Cardiac fibroblast (primary cell): Measurements from ENCODE around the gene TTBK1.

Experiments used
- DNase-seq, 2 donors: peaks; one replicate each; pipeline versions ENCODE4 v3.0.0 to v3.0.0-alpha.2; 2010; ENCODE audit warnings: low read depth in 2 of 2
- H3K4me3 ChIP-seq, 2 donors: replicated peaks in 1 of 2; 1 replicate in 1 of 2; 2 replicates in 1 of 2; pipeline ENCODE4 v1.5.1; 2011; ENCODE audit warnings: low read depth in 2 of 2, low read length in 2 of 2, mild to moderate bottlenecking in 2 of 2, moderate library complexity in 1 of 2
- TF ChIP-seq, protein P1 (sequence below): IDR thresholded peaks from one replicate; pipeline ENCODE4 v1.5.1; 2011; ENCODE audit warnings: low read depth, mild to moderate bottlenecking, low read length, inconsistent platforms

TTBK1 gene

DNA sequence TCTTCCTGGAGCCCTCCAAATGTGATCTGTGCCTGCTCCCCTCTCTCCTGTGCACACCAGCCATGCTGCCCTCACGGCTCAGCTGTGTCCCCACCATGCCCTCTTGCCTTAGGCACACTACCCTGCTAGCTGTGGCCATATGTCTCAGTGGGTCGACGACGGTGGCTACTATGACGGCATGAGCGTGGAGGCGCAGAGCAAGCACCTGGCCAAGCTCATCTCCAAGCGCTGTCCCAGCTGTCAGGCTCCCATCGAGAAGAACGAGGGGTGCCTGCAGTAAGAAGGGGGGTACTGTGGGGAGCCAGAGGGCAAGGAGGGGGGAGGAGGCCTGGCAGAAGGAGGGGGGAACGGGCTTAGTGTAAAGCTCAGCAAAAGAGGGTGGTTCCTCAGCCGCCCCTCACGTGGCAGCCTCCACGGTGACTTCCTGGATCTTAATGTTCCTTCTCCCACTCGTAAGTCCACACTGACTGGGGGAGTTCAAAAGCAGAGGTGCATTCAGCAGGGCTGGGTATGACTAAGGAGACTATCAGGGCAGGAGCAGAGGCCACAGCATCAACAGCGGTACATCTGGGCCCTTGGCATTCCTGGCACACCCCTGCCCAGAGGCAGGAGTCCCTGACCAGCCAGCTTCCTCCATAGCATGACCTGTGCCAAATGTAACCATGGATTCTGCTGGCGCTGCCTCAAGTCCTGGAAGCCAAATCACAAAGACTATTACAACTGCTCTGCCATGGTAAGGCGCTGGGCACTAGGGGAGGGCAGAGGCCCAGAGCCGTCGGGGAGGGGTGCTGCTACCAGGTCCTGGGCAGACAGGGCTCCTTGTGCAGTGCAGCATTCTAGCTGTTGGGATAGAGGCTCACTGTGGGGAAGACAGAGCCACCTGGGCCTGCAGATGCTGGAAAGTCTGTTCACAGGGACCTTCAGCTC is 22.0 kb upstream of the TTBK1 start:
- TF ChIP-seq, protein P1, sequence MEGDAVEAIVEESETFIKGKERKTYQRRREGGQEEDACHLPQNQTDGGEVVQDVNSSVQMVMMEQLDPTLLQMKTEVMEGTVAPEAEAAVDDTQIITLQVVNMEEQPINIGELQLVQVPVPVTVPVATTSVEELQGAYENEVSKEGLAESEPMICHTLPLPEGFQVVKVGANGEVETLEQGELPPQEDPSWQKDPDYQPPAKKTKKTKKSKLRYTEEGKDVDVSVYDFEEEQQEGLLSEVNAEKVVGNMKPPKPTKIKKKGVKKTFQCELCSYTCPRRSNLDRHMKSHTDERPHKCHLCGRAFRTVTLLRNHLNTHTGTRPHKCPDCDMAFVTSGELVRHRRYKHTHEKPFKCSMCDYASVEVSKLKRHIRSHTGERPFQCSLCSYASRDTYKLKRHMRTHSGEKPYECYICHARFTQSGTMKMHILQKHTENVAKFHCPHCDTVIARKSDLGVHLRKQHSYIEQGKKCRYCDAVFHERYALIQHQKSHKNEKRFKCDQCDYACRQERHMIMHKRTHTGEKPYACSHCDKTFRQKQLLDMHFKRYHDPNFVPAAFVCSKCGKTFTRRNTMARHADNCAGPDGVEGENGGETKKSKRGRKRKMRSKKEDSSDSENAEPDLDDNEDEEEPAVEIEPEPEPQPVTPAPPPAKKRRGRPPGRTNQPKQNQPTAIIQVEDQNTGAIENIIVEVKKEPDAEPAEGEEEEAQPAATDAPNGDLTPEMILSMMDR: no peak
- DNase-seq: peak in 1 of 2 donors; percentile 12

DNA sequence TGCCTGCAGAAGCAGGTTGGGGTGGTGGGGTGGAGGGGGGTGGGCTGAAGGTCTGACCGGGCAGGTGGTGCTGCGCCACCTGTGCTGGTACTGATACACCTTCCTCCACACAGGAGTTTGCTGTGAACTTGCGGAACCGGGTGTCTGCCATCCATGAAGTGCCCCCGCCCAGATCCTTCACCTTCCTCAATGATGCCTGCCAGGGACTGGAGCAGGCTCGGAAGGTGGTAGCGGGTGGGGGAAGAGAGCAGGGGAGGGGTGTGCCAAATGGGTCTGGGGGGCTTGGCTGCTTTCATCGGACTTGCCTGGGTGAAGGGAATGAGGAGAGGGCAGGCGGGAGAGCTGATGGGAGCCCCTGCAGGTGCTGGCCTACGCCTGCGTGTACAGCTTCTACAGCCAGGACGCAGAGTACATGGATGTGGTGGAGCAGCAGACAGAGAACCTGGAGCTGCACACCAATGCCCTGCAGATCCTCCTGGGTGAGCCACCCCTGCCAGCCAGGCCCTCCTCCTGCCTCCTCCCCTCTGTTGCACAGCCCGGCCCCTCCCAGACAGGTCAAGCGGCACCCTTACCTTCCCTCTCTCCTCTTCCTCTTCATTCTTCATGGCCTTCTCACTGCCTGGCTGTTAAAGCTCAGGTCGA is 20.7 kb upstream of the TTBK1 start:
- DNase-seq: no peak
- TF ChIP-seq, protein P1: no peak
- no peak overlapping the region for H3K4me3 ChIP-seq

More for the DNA sequence above, 22.0 kb upstream of the TTBK1 start:
- no peak overlapping the region for H3K4me3 ChIP-seq

DNA sequence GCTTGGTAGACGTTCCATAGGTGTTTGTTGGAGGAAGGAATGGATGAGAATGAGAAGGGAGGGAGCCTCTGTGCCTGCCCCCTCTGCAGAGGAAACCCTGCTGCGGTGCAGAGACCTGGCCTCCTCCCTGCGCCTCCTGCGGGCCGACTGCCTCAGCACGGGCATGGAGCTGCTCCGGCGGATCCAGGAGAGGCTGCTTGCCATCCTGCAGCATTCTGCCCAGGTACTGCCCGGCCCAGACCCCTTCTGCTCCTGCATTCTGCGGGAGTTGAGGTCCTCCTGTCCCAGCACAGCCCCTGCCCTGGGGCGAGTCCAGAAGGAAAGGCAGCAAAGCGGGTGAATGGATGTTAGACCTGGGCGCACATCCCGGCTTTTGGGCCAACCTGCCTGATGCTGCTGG is 20.1 kb upstream of the TTBK1 start:
- TF ChIP-seq, protein P1: no peak
- DNase-seq: no peak
- no peak overlapping the region for H3K4me3 ChIP-seq

DNA sequence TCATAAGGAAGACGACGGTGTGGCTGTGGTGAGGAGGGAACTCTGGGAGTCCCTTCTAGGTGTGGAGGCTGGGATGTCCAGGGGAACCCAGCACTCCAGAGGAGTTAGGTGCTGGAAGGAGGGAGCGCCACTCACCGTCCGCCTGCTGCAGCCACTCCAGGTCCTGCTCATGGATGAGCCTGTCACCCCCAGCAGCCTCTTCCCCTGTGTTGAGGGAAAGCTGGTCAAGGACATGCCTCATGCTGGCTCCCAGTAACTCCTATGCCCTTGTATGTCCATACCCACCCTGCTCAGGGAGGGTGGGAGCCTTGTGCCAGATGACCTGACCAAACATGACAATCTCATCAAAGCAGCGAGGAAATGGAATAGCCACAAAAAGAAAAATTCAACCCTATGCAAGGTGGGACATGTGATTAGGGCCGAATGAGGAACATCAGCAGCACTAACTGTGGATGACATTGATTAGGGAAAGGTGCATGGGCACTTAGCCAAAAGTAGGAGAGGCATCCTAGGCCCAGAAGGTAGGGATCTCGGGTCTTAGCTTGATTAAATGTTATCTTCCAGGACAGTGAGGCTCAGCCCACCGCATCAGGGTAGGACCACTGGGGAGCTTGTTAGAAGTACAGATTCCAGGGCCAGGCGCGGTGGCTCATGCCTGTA is 17.0 kb upstream of the TTBK1 start:
- TF ChIP-seq, protein P1: no peak
- no peak for DNase-seq
- no peak overlapping the region for H3K4me3 ChIP-seq

DNA sequence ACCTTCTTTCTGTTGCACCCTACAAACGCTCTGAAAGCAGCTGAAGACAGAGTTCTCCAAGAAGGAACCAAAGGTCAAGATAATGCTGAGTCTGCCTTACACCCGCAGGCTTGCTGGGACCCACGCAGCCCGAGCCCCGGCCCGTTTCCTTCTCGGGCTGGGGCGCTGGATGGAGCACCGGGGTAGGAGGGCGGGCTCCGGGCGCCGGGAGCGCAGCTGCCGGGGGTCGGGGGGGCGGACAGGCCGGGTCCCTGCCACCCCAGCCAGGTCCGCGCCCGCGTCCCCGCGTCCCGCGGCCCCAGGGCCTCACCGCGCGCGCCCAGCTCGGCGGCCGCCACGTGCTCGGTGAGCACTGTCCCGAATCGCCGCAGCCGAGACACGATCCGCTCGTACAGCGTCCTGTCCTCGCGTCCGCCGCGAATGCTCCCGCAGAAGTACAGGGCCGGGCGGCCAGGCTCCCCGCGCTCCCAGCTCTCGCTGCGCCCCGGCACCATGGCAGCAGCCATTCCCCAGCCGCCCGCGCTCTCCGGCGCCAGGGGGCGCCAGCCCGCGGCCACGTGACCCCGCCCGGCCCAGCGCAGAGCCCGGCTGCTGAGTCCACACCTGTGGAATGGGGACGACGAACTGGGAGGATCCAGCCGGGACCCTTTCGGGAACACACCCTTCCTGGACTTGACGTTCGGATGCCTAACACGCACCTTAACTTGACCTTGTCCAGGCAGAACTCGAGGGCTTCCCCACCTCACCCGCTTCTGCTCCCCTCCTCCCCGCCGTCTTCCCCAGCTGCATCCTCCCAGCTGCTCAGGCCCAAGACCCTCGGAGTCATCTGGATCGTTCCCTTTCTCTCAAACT is 14.1 kb upstream of the TTBK1 start, which contains the start of gene DNPH1:
TSS of gene DNPH1 (minus strand) at position 531 of the 852 bp plus-strand sequence. CDS start at position 506, 25 bp downstream.
- TF ChIP-seq, protein P1: peak; percentile 28
- peak; percentile 63 to 68 for DNase-seq
- peak within 1 kb of the TSS; percentile 52 to 66 for H3K4me3 ChIP-seq
